Fibroblast of gingiva (primary cell): Measurements from ENCODE around the gene SLC16A7.

Experiments used
- DNase-seq: peaks from one replicate; pipeline ENCODE4 v3.0.0-alpha.2; 2011; ENCODE audit warnings: low read depth

Gene SLC16A7

DNA sequence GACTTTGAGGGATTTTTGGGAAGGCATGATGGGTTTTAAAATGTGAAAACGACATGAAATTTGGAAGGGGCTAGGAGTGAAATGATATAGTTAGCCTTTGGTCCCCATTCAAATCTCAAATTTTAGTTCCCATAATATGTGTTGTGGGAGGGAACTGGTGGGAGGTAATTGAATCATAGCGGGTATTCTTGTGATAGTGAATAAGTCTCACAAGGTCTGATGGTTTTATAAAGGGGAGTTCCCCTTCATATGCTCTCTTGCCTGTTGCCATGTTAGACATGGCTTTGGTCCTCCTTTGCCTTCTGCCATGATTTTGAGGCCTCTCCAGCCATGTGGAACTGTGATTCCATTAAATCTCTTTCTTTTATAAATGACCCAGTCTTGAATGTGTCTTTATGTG is 72.8 kb downstream of the SLC16A7 start:
- no peak for DNase-seq

DNA sequence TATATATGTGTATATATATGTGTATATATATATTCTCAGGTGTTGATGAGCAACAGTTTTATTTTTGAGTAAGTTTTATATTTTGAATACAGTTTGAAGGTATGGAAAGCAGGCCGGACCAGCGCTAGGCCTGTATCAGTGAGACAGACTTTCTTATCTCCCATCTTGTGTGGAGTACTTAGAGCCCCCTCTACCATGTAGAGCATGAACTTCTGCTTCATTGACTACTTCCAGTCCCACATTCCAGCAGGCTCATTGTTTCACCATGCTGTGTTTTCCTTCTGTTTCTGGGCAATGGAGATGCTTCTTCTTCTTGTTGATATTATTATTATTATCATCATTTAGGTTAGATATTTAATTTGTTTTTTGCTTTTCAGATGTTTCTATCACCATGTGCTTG is 76.4 kb downstream of the SLC16A7 start:
- no peak for DNase-seq

DNA sequence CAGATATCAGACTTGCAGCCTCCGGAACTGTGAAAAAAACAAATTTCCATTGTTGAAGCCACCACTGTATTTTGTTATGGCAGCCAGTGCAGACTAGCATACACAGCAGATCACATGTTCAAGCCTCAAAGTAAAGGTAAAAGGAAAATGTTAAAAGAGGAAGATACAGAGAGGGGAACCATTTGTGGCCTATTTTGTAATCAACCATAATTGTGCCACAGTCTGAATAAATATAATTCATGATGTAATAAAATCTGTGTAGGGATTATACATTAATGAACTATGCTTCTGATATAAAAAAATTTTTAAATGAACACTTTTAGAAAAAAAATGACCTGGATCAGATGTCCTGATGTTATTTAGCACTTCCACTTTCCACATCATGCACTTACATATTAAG is 79.6 kb downstream of the SLC16A7 start:
- no peak for DNase-seq

DNA sequence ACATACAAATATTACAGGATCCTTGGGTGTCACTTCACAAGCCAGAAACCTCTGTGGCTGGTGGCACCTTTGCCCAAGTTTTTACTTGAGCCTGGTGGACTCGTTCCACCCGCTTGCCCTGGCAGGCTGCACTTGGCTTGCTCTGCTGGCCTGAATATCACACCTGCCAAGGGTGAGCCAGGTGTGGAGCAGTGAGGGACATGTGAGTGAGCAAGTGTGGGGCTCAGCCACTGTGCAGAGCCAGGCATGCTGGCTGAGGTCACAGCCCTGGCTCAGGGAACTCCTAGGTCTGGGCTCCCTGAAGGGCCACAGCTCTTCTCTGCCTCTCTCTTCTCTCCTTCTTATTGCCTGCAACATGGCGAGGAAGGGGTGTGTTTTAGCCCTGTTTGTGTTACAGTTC is 82.0 kb downstream of the SLC16A7 start:
- DNase-seq = no peak

DNA sequence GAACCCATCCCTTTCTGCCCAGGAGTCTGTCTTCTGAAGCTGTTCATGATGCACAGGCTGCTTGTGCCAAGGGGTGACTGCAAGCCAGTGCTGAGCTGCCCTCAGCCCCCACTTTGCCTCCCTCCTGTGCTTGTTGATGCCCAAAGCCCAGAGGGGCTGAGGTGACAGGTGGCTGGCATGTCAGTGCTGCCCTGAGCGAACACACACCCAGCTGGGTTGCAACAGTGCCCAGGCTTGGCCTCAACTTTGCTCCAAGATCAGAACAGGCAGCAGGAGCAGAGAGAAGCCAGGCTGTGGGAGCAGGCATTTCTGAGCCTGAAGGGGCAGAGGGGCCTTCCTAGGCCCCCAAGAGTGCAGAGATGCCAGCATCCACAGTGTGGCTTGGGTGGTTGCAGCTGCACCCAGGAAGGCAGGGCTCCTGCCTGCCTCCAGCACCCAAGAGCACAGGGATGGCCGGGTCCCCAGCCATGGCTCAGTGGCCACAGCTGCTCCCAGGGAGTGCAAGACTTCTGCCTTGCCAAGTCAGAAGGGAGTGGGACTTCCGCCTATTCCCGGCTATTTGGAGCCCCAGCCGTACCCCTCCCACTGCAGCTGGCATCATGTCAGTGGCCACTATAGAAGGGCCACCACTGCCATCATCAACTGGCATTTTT is 83.1 kb downstream of the SLC16A7 start:
- no peak for DNase-seq

DNA sequence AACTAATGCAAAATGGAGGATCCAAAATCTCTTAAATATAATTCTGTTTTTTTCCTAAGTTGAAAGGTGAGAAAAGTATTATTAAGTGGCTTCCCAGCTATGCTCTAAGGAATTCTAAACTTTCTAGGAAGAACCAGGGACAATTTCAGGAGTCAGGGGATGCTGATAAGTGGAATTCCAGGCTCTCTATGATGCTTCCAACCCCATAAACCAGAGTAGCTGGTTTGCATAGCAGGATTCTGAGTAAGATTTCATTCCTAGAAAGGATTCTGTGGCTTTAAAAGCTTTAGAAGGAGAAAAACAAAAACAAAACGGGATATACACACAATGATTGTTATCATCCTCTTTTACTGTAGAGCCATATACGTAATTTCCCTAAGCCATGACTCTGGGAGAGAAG is 93.9 kb downstream of the SLC16A7 start:
- no peak for DNase-seq

DNA sequence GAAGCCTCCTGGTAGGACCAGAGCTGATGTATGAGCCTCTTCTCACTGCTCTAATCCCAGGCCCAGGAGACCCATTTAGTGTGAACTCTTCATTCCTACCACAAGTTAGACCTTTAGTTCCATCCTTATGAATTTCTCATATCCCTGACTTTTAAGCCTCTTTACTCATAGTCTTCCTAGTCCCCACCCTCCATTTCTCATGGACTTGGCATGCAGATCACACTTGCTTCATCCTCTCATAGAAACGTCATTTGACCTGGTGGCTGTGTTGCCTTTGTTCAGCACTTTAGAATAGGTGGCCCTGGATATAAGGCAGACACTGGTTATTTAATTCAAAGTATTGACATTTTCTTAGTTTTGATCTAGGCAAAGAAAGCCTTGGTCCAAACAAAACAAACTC is 99.5 kb downstream of the SLC16A7 start:
- DNase-seq = peak; percentile 45

DNA sequence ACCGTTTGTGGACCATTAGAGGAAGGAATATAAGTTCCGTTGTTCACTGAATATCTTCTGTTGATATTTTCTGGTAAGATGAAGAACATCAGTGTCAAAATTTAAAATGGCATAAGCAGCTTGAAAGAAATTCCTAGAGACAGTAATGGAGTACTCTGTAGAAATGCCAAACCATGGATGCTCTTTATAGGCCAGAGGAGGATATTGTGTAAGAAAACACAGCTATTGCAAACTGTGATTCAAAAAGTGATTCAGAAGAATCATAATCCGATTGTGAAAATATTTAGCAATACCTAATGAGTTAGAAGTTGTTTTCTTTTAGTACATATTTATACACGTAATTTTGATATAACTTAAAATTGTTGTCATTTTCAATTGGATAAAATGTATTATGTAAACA is 102.8 kb downstream of the SLC16A7 start:
- DNase-seq = peak; percentile 88

DNA sequence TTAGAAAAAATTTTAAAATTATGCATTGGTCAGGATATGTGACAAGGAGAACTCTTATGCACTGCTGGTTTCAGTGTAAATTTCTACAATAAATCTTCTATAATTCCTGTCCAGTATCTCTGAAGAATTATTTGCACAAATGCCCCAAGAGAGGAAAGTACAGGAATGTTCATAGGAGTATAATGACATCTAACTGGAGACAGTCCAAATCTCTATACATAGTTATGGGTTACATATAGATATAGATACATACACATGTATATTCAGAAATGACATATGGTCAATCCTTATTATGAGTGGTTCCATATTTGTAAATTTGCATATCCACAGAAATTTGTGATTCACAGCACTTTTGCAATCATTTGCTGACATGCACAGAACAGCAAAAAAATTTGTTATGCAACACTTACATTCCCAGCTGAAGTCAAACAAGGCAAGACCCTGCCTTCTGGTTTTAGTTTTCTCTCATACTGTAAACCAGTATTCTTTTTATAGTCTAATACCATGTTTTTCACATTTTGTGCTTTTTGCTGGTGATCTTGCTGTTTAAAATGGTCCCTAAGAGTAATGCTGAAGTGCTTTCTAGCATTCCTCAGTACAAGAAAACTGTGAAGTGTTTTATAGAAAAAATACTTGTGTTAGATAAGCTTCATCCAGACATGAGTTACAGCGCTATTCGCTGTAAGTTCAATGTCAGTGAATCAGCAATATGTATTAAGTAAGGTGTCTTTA is 103.8 kb downstream of the SLC16A7 start:
- DNase-seq = peak; percentile 88

DNA sequence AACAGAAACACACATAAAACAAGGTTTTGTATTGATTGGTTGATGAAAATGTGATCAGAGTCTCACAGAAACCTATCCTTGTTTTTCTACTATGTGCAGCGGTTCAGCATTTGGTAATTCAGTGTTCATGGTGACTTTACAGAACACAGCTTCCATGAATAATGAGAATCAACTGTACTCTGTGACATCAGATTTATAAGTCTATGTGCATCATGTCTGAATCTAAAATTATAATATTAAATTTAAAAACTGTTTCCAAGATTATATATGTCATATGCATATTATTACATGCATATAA is 104.3 kb downstream of the SLC16A7 start:
- DNase-seq = no peak

DNA sequence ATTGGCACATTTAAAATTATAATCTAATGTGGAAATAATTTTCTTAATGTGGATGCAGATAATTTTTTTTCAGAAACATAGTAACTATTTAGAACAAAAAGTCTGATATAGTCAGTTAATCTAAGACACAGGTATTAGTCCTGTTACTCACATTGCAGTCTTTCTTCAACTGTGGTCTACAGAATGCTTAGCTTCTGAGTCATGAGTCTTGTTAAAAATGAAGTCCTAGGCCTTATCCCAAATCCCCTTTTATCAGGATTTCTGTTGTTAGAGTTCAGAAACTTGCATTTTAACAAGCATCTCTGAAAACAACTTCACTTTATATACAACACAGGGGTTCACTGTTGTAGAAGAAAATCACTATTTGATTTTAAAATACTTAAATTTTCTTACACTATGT is 112.2 kb downstream of the SLC16A7 start:
- no peak for DNase-seq

DNA sequence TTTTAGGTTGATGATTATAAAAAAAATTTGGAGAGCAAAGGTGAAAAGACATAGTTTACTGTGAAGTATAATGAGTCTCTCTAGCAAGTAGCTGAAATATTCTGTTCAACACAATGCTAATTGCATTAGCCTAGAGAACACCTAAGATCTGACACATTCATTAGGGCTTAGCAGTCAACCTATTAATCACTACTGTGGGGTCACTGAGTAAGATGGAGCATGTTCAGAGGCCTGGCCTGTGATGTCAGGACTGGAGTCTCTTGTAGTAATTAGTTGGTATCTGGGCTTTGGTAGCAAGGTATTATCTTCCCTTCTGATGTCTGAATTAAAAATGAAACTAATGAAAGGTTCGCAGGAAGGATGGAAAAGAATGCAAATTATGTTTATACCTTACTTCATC is 112.7 kb downstream of the SLC16A7 start:
- DNase-seq = no peak

DNA sequence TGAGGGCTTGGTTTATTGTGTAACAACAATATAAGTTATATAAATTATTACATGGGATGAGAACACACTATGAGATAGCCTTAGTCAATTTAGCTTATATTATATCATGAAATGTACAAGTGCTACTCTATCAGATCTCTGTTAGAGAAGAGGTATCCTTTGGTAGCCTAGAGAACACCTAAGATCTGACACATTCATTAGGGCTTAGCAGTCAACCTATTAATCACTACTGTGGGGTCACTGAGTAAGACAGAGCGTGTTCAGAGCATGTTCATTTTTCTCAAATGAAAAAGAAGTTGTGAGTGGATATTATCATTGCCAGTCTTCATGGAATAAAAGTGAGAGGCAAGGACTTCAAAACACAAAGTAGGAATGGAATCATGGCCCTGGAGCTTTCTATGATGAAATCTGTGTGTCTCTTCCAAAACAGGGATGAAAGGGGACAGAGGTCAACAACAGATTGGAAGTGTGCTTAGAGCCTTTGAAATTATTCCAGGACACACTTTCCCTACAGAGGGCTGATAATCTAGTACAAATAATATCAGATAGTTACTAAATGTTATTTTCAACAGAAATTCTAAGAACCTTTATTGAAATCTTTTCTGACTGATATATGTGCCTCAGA is 114.3 kb downstream of the SLC16A7 start:
- DNase-seq = no peak

DNA sequence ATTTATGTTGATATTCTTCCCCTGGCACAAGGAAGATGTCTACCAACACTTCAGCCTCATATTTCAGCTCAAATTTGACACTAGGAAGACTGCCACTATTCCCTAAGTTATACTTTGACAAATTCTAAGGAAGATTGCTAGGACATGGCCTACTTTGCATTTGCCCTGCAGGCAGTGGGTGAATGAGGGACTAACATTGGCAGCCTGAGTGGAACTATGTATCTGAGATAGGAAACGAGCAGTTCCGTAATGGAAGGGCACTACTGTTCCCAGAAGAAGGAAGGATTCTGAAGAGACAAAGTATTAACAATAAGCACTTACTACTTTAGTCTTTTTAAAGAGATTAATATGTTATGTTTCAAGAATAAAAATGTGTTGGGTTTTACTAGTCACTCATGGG is 115.1 kb downstream of the SLC16A7 start:
- peak; percentile 20 for DNase-seq

DNA sequence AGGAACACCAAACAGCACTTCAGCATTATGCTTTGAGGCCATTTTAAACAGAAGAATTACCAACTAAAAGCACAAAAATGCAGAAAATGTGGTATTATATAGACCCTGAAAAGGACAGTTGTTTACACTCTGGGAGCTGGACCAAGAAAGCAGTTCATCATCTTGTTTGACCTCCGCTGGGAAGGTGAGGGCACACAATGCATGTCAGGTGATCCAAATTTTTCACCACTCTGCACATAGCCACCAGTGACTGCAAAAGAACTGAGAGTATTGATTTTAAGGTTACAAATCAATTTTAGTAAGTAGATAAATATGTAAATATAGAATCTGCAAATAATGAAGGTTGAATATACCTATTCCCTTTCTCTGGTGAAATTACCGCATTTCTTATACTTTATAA is 119.6 kb downstream of the SLC16A7 start:
- no peak for DNase-seq

DNA sequence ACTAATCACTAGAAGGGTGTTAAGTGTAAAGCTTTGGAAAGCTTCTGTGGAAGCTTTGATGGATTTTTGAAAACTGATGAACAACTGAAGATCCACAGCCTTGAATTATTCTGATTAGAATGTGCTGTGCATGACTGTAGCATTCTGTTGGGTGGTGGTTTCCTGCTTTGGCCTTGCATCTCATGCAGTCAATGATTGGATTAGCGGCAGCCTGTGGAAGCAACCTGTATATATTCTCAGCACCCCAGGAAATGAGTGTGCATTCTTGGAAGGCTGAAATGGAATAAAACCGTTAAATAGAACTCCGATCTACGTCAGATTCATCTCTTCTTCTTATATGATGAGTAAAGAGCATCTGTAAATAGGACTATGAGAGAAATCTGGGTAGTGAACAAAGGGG is 120.2 kb downstream of the SLC16A7 start:
- no peak for DNase-seq

DNA sequence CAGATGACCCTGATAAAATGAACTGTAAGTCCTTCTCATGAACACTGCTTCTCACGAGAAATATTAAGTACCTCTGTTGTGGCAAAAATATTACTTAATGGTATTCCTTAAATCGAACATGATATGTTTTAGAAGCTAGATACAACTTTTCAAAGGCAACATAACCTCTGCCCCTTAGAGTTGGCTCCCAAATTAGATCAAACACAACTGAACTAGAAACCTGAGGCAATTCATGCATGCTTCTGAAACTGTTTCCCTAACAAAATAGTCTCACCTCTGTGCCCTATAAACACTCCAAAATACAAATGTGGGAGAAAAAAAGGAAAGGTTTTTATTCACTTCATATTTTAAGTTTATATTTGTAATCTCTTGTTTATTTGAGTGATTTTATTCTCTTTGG is 121.6 kb downstream of the SLC16A7 start:
- DNase-seq = no peak

DNA sequence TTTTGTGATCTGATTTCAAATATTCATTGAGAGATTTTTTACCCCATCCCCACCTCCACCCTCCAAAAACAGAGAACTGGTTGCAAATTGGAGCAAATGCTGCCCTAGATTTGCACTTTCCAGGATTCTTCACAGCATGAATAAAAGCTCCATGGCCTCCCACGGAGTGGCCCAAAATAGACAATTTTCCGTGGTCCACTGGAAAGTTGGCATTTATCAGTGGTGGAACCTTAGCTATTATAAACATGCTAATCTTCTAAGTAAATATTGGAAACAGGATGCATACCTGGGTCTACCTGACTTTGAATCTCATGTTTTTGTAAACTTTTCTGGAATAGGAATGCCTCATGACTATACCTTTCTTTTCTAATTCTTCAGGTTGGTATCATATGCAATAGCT is 123.9 kb downstream of the SLC16A7 start:
- no peak for DNase-seq

DNA sequence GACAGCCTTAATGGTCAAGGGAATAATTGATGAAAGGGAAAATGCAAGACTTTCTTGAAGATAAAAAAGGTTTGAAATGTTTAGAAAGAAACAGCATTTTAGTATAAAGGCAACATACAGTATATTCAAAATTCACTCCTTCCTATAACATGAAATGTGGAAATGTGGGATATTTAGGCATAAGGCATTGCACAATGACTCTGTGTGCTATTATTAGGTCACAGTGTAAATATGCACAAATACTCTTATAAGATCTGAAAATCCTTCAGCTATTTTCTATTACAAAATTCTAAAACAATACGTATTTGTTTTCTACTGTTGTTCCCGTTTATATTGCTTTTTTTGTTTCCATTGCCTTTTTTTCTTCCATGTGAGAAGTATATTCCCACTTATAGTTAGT is 127.7 kb downstream of the SLC16A7 start:
- peak; percentile 4 for DNase-seq

DNA sequence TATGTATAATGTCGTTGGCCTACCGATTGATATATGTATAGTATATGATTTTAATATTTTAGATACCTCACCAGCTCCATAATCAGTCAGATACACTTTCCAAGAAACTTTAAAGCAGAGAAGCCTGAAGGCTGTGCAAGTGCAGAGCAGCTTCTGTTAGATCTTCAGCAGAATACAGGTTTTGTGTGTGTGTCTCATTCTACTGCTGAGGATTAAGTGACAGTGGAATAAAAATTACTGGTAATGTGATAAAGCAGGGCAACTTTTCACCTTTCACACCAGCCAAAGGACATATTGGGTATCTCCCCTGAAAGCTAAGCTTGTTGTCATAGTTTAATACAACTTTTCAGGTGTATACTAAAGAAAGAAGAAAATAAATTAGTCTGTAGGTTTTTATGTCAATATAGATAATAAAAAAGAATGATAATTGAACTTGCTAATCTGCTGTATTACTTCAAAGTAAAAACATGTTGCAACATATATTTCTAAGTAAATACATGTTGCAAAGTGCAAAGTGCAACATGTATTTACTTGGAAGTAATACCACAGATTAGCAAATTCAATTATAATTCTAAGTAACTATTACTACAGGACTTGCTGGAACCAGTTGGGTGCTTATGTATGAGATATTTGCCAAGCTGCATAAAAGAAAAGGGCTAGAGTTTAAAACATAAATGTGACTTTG is 128.3 kb downstream of the SLC16A7 start:
- DNase-seq = no peak

DNA sequence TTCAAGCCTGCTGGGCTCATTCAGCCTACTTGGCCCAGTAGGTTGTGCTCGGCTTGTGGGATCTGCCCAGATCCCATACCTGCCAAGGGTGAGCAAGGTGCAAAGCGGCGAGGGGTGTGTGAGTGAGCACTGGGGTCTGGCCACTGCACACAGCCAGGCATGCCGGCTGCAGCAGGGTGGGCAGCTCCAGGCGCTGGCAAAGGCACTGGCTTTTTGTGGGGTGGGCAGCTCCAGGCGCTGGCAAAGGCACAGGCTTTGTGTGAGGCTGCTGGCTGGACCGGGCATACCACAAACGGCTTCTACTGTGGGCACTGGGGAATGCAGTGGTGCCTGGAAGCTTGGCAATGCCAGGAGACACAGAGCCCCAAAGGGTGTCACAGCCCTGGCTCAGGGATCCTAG is 137.4 kb downstream of the SLC16A7 start:
- DNase-seq = no peak

DNA sequence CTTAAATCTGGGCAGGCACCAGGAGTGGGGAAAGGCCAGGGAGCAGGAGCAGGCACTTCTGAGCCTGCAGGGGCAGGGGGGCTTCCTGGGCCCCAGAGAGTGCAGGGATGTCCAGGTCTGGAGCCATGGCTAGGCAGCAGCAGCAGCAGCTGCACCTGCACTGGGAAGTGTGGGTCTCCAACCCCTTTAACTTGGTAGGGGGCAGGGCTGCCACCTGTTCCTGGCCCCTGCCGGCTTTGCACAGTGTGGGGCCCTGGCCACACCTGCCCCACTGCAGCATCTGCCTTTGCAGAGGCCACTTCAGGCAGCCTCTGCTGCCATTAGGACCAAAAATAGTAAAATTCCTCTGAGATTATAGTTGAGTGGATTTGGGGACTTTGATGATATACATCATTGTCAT is 138.5 kb downstream of the SLC16A7 start:
- no peak for DNase-seq

DNA sequence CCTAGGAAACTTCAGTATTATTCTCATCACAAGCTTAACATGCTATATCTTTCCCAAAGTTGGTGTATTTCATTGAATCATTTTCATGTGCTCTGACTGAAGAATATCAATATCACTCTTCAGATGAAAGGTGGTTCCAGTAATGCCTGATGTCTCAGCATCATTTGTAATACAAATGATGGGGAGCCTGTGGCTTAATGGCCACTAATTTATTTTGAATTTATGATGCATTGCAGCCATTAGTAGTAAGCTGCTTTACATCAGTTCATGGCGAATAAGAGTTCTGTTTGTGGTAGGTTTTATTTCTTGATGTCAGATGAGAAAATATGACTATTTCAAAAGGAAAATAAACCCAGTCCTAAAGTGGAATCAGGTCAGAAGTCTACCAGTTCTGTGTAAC is 139.4 kb downstream of the SLC16A7 start:
- no peak for DNase-seq
